HG02678 (cell line): ENCODE results near the gene NINJ2.

Experiments used
- ATAC-seq: cut with Tn5 transposase; IDR thresholded peaks from one replicate; pipeline ENCODE4 v1.9.1; 2021; ENCODE audit warnings: mild to moderate bottlenecking, moderate library complexity; ENCODE audit not compliant: unreplicated experiment

Gene NINJ2

GRCh38 chr12:674272-674781 lies 11.1 kb upstream of the NINJ2 start:
- peak; percentile 82 for ATAC-seq

- peak; percentile 1 for ATAC-seq
Observed at GRCh38 chr12:673849-674248, 10.6 kb upstream of the NINJ2 start.

- no peak for ATAC-seq
Observed at GRCh38 chr12:669576-669945, 6.3 kb upstream of the NINJ2 start.

- no peak for ATAC-seq
Observed at GRCh38 chr12:668090-668481, 4.8 kb upstream of the NINJ2 start.

- no peak for ATAC-seq
Observed at GRCh38 chr12:666766-667308, 3.6 kb upstream of the NINJ2 start.

- ATAC-seq = no peak
Observed at GRCh38 chr12:666066-666465, 2.8 kb upstream of the NINJ2 start.

- ATAC-seq = no peak
Observed at GRCh38 chr12:664779-665092, 1.5 kb upstream of the NINJ2 start.

GRCh38 chr12:664075-664778 lies 982 bp upstream of the NINJ2 start:
- no peak for ATAC-seq

GRCh38 chr12:662566-663292 lies 516 bp downstream of the NINJ2 start:
- ATAC-seq = no peak

GRCh38 chr12:661720-662486 lies 1.3 kb downstream of the NINJ2 start:
- ATAC-seq = no peak

- ATAC-seq = peak; percentile 59
Observed at GRCh38 chr12:659090-659683, 4.1 kb downstream of the NINJ2 start.

- ATAC-seq = no peak
Observed at GRCh38 chr12:650983-651382, 12.3 kb downstream of the NINJ2 start.

GRCh38 chr12:647385-648085 lies 15.7 kb downstream of the NINJ2 start:
- no peak for ATAC-seq

GRCh38 chr12:646442-647384 lies 16.5 kb downstream of the NINJ2 start:
- no peak for ATAC-seq

- ATAC-seq = no peak
Observed at GRCh38 chr12:645563-646071, 17.6 kb downstream of the NINJ2 start.

- no peak for ATAC-seq
Observed at GRCh38 chr12:644818-645552, 18.3 kb downstream of the NINJ2 start.

GRCh38 chr12:644303-644639 lies 19.0 kb downstream of the NINJ2 start:
- no peak for ATAC-seq

GRCh38 chr12:643475-644302 lies 19.6 kb downstream of the NINJ2 start:
- no peak for ATAC-seq
